ENCODE data around the gene CCT7. TPM values are rescaled to one million over a fixed set of nuclear protein-coding genes. Genes with fewer than 3 reads are reported as not detected.
A peak's percentile ranks its signal among the peaks of the same experiment; 100 is the strongest.

The CCT7 gene
- total RNA-seq (2021; fragmentation: NEBNext Ultra II Directional; extraction: Animal tissue kit (Norgen Biotek cat#: 25700)) (474 and 486 TPM in 2 replicates), polyA plus RNA-seq (2011; rRNA removed) (440 and 465 TPM in 2 replicates), polyA minus RNA-seq (2011; rRNA and poly(A)+ RNA removed) (487 and 491 TPM in 2 replicates)
- 483 TPM for polyA plus RNA-seq (2011; cell fraction: cytosol; rRNA removed)
- polyA plus RNA-seq (2011; cell fraction: nucleus; rRNA removed): 363 TPM
- polyA plus RNA-seq (2012, experiment 1 of 2): 514 to 726 TPM (median 597 TPM) in 4 replicates
- polyA plus RNA-seq (2012, experiment 2 of 2): 623 TPM
- 488 TPM for polyA plus RNA-seq (2013, experiment 1 of 2)
- polyA plus RNA-seq (2013, experiment 2 of 2): 468 TPM
- 206 TPM for polyA minus RNA-seq (2011; cell fraction: cytosol; rRNA and poly(A)+ RNA removed)
- 137 TPM for polyA minus RNA-seq (2011; cell fraction: nucleus; rRNA and poly(A)+ RNA removed)
- long read RNA-seq, experiment 1, transcript CCT7-201 (12 exons, 1,916 nt): major isoform, 134 of 467 reads
- long read RNA-seq, experiment 1, partial matches to known transcripts: 304 of 467 reads
- long read RNA-seq, experiment 1, other reads (novel, unspliced or antisense): 21 of 467 reads
- long read RNA-seq, experiment 2, transcript CCT7-202 (7 exons, 1,234 nt): minor isoform, 13 of 1,357 reads
- long read RNA-seq, experiment 2, transcript CCT7-201 (12 exons, 1,916 nt): major isoform, 1,170 of 1,357 reads
- long read RNA-seq, experiment 2, partial matches to known transcripts: 146 of 1,357 reads
- long read RNA-seq, experiment 2, other reads (novel, unspliced or antisense): 23 of 1,357 reads

DNA sequence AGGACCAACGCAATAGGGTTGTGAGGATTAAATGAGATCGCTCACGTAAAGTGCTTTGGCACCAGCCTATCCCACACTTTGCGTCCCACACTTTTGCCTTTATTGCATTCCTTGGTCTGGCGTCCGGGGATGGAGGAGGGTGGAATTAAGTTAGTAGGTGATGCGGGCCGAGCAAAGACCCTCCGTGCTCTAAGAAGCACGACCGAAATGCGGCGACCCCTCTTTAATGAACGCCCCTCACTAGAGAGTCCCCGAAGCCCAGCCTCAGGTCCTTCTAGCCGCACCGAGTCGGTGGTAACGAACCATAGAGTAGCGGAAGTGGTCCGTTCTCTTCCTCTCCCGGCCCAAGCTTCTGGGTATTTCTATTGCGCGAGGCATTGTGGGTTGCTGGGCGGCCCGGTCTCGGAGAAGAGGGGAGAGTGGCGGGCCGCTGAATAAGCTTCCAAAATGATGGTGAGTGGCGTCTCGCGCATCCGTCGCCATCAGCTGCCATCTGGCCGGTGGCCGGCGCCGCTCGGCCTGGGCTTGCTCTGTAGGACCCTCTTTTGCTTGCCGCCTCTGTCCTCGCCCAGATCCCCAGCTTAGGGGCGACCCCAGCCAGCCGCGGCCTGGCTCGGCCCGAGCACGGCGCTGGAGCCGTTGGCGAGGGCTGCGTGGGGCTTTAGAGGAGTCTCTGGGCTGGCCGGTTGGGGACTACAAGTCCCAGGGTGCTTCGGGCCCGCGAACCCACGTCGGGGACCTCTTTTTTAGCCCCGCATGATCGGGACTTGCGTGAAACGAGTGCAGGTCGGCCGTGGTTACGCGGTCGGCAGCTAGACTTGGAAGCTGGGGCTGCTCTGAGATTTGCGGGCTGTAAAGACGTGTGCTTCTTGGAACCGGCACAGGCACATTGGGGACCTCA lies at the start of gene CCT7:
CCT7 (plus strand) TSS at position 377 of the 901 bp plus-strand sequence; CDS start at position 448, 71 bp downstream.
- Histone ChIP-seq H3K4me2 (ENCODE audit: insufficient read depth in 1 of 2, low read depth in 2 of 2, low read length in 2 of 2) (peak within 1 kb of the TSS; percentile 94 to 99), H3K27me3 (replicated peaks in 1 of 4; ENCODE audit: control insufficient read depth in 3 of 4, extremely low read depth in 1 of 4, insufficient read depth in 3 of 4, low read length in 3 of 4) (no peaks in the 10 kb centered on the region; a peak in 2 of 7 replicates), H3K9me3 (ENCODE audit: insufficient read depth in 2 of 2, low read depth in 1 of 2, low read length in 1 of 2) (no peaks in the 10 kb centered on the region), H3K27ac (ENCODE audit: low read depth, low read length) (peak within 1 kb of the TSS; percentile 89), H3K4me1 (replicated peaks in 1 of 4; ENCODE audit: control insufficient read depth in 3 of 4, insufficient read depth in 4 of 4, low read length in 3 of 4) (peaks cover 10 to 21% (median 16%) of the 10 kb centered on the region in 4 experiments; a peak in 6 of 7 replicates), H2BK5ac (ENCODE audit: low read depth, low read length) (peak within 1 kb of the TSS; percentile 91), H2BK20ac (ENCODE audit: low read length) (no peak within 1 kb of the TSS), H4K8ac (ENCODE audit: extremely low read depth, insufficient read depth, low read length) (peak within 1 kb of the TSS; percentile 96; the same call in 1 of the 2 replicates), H3K14ac (ENCODE audit: insufficient read length) (no peak within 1 kb of the TSS), H2AFZ (ENCODE audit: low read length) (peak within 1 kb of the TSS; percentile 82; the same call in 1 of the 2 replicates), H2BK120ac (replicated peaks; ENCODE audit: low read depth, low read length) (no peak within 1 kb of the TSS), H3K36me3 (ENCODE audit: control insufficient read depth in 2 of 4, insufficient read depth in 4 of 4, low read length in 3 of 4) (peaks cover 0 to 8% (median 5%) of the 10 kb centered on the region in 4 experiments; a peak in 5 of 8 replicates), H3K23me2 (ENCODE audit: low read depth, low read length) (peaks cover 21% of the 10 kb centered on the region), H2BK15ac (ENCODE audit: low read length) (no peak within 1 kb of the TSS; the same call in 1 of the 2 replicates), H2AK5ac (ENCODE audit: low read depth, low read length) (no peak within 1 kb of the TSS; the same call in 1 of the 2 replicates), H3K4me3 (ENCODE audit: extremely low read depth in 1 of 4, insufficient read depth in 2 of 4, low read depth in 3 of 4, low read length in 4 of 4) (peak within 1 kb of the TSS; percentile 82 to 93 (median 88)), H3K79me2 (ENCODE audit: control insufficient read depth in 1 of 2, insufficient read depth in 2 of 2, low read length in 2 of 2) (peaks cover 46 to 51% of the 10 kb centered on the region in 2 experiments), H3K23ac (ENCODE audit: insufficient read length) (no peak within 1 kb of the TSS), H4K20me1 (replicated peaks in 1 of 2; ENCODE audit: control insufficient read depth in 1 of 2, insufficient read depth in 2 of 2, low read length in 2 of 2) (peaks cover 9 to 26% of the 10 kb centered on the region in 2 experiments), H4K91ac (replicated peaks; ENCODE audit: insufficient read length, low read length) (peak within 1 kb of the TSS; percentile 38), H3K4ac (replicated peaks; ENCODE audit: insufficient read length, low read depth, low read length) (no peak within 1 kb of the TSS), H3K18ac (ENCODE audit: extremely low read depth, low read length) (peak within 1 kb of the TSS; percentile 52), H3K79me1 (ENCODE audit: low read depth, low read length) (peaks cover 8% of the 10 kb centered on the region), H3K56ac (replicated peaks; ENCODE audit: insufficient read length, low read depth, low read length) (peak within 1 kb of the TSS; percentile 16), H4K5ac (ENCODE audit: insufficient read length, low read depth, low read length) (peak within 1 kb of the TSS; percentile 40), H3K9ac (replicated peaks in 1 of 4; ENCODE audit: extremely low read depth in 1 of 4, low read depth in 3 of 4, low read length in 3 of 4) (peak within 1 kb of the TSS; percentile 94 to 97 (median 95)), H2BK12ac (ENCODE audit: low read depth, low read length) (peak within 1 kb of the TSS; percentile 28; the same call in 1 of the 2 replicates)
- POLR2A ChIA-PET (ENCODE audit: partially characterized antibody): interaction anchor here (0.6 to 8.8 kb wide), 25 partner anchors 11 to 1472 kb away, joined by 3 to 113 read pairs (median 4); partner anchors contain the start of genes EGR4, FBXO41, NOTO and RAB11FIP5
- 1% methylated on average over 66 of the region's 69 CpGs; no CpG with 5 or more reads in 1 of the 2 experiments for WGBS, 2 experiments (ENCODE audit: extremely low coverage in 1 of 2, insufficient coverage in 1 of 2, insufficient read length in 1 of 2, insufficient replicate concordance in 2 of 2, low coverage in 1 of 2, low lambda C conversion rate in 2 of 2, missing lambda C conversion rate in 1 of 2)
- FAIRE-seq: no peak
- peak in 1 of 2 experiments; percentile 84 for DNase-seq (ENCODE audit: low read depth in 1 of 2, low spot score in 2 of 2)
- CTCF ChIA-PET (ENCODE audit: partially characterized antibody): interaction anchor here (0.6 to 10.2 kb wide), 5 partner anchors 12 to 57 kb away, joined by 3 to 51 read pairs (median 19); partner anchors contain the start of gene SMYD5
- TF ChIP-seq HDAC6 (IDR thresholded peaks at IDR 0.05; ENCODE audit: low read depth, low read length): no peak
- peak; percentile 32; the same call in 1 of the 2 replicates for TF ChIP-seq TEAD4 (IDR thresholded peaks at IDR 0.05; ENCODE audit: low read depth, low read length)
- TF ChIP-seq SP2 (IDR thresholded peaks at IDR 0.05; ENCODE audit: low read length): peak; percentile 95
- TF ChIP-seq TCF12 (IDR thresholded peaks at IDR 0.05; ENCODE audit: low read depth, low read length): no peak
- TF ChIP-seq EGR1 (IDR thresholded peaks at IDR 0.05; ENCODE audit: borderline replicate concordance, low read depth, low read length): peak; percentile 93
- no peak for TF ChIP-seq EZH2 (IDR thresholded peaks at IDR 0.05; ENCODE audit: low read depth, low read length, severe bottlenecking)
- TF ChIP-seq BACH1 (IDR thresholded peaks at IDR 0.05; ENCODE audit: low read length): peak; percentile 87

Measured in H1 (cell line).